Dermis blood vessel endothelial cell (primary cell): Measurements from ENCODE around the gene APLP1. TPM values are rescaled to one million over a fixed set of nuclear protein-coding genes. Genes with fewer than 3 reads are reported as not detected.
"Not testable (repeated sequence)": the region's sequence is repeated elsewhere in the genome, so short reads cannot be mapped to it uniquely, and the experiment has no call there.

Source experiments
- DNase-seq: peaks from one replicate; pipeline ENCODE4 v3.0.0; 2010
- total RNA-seq: library from RNA; depleted of rRNA; stranded (reverse); fragments of >200 nt; gene quantifications from 2 replicates; pipeline ENCODE4 v1.2.3, GENCODE V29; 2014

The APLP1 gene
- total RNA-seq, 1 donor from 2014 or later = 1.9 TPM

GRCh38 chr19:35885225-35885738, 16.9 kb downstream of the APLP1 start:
- DNase-seq = no peak

- no peak for DNase-seq
Measured at GRCh38 chr19:35885904-35886303, 17.5 kb downstream of the APLP1 start.

GRCh38 chr19:35887197-35887596, 18.8 kb downstream of the APLP1 start:
- DNase-seq = no peak

GRCh38 chr19:35888398-35888797, 20.0 kb downstream of the APLP1 start:
- no peak for DNase-seq

GRCh38 chr19:35889370-35890112, 21.2 kb downstream of the APLP1 start:
- DNase-seq = no peak

- no peak for DNase-seq
Measured at GRCh38 chr19:35890113-35890650, 21.8 kb downstream of the APLP1 start.

- not testable (repeated sequence) for DNase-seq
Measured at GRCh38 chr19:35891819-35892218, 23.4 kb downstream of the APLP1 start.

- no peak for DNase-seq
Measured at GRCh38 chr19:35894342-35894741, 26.0 kb downstream of the APLP1 start.

- no peak for DNase-seq
Measured at GRCh38 chr19:35895911-35896642, 27.7 kb downstream of the APLP1 start.

- DNase-seq = no peak
Measured at GRCh38 chr19:35896643-35897040, 28.3 kb downstream of the APLP1 start.

GRCh38 chr19:35897706-35898451, 29.5 kb downstream of the APLP1 start:
- no peak for DNase-seq

- no peak for DNase-seq
Measured at GRCh38 chr19:35898499-35898809, 30.1 kb downstream of the APLP1 start.

GRCh38 chr19:35899547-35900214, 31.3 kb downstream of the APLP1 start:
- DNase-seq = peak; percentile 89

- no peak for DNase-seq
Measured at GRCh38 chr19:35901055-35901644, 32.8 kb downstream of the APLP1 start.

GRCh38 chr19:35901854-35902661, 33.7 kb downstream of the APLP1 start, which contains the start of gene HCST:
TSS of gene HCST (plus strand) at chr19:35902529. CDS start at chr19:35902594, 65 bp downstream.
- DNase-seq = no peak

- DNase-seq = no peak
Measured at GRCh38 chr19:35902870-35903475, 34.6 kb downstream of the APLP1 start.

GRCh38 chr19:35903550-35904179, 35.3 kb downstream of the APLP1 start:
- peak; percentile 7 for DNase-seq

- DNase-seq = no peak
Measured at GRCh38 chr19:35904311-35905068, 36.1 kb downstream of the APLP1 start.

- DNase-seq = no peak
Measured at GRCh38 chr19:35905178-35905727, 36.9 kb downstream of the APLP1 start.
